PFSK-1 (cell line): ENCODE results near the gene NDUFS3.

Source experiments
- POLR2AphosphoS5 ChIP-seq: IDR thresholded peaks from 2 replicates; pipeline ENCODE4 v1.6.1; 2012; ENCODE audit warnings: low read depth, mild to moderate bottlenecking, control low read depth, low read length, moderate library complexity
- SIN3A ChIP-seq: IDR thresholded peaks from 2 replicates; pipeline ENCODE4 v1.6.1; 2012; ENCODE audit warnings: mild to moderate bottlenecking, low read length, moderate library complexity, borderline replicate concordance; ENCODE audit not compliant: insufficient read depth

- TF ChIP-seq SIN3A (no peak), POLR2AphosphoS5 (no peak)
These were observed 27.0 kb downstream of the NDUFS3 start for GRCh38 chr11:47605921-47606320.
